Astrocyte of the spinal cord (primary cell): ENCODE measurements around the gene TBCEL.
"Not testable (repeated sequence)": the region's sequence is repeated elsewhere in the genome, so short reads cannot be mapped to it uniquely, and the experiment has no call there.

ENCODE experiments used
- DNase-seq: peaks from one replicate; pipeline ENCODE4 v3.0.0; 2011; ENCODE audit warnings: low read depth, low spot score
- H3K4me3 ChIP-seq: 2 replicates; pipeline ENCODE4 v1.5.1; 2011; ENCODE audit warnings: low read depth, mild to moderate bottlenecking, low read length, moderate library complexity
- CTCF ChIP-seq: IDR thresholded peaks from 2 replicates; pipeline ENCODE4 v1.5.1; 2012; ENCODE audit warnings: low read depth, mild to moderate bottlenecking, low read length, inconsistent platforms
- in situ Hi-C: cut with HindIII; loops from 2 replicates; pipeline ENCODE4 v1.10.0; 2017; ENCODE audit warnings: low sequenced_read_pairs

TBCEL gene

GRCh38 chr11:121024989-121025388 is 1.1 kb downstream of the TBCEL start:
- H3K4me3 ChIP-seq = peak overlapping the region; percentile 85
- DNase-seq = no peak
- no peak for TF ChIP-seq CTCF
- in situ Hi-C loops = no loop called here

GRCh38 chr11:121029153-121029552 is 5.3 kb downstream of the TBCEL start:
- in situ Hi-C loops = no loop called here
- no peak for DNase-seq
- no peak for TF ChIP-seq CTCF
- no peak overlapping the region for H3K4me3 ChIP-seq

- in situ Hi-C loops = no loop called here
- TF ChIP-seq CTCF = no peak
- DNase-seq = no peak
- H3K4me3 ChIP-seq = no peak overlapping the region
Observed at GRCh38 chr11:121029813-121030445, 6.0 kb downstream of the TBCEL start.

GRCh38 chr11:121031167-121031566 is 7.3 kb downstream of the TBCEL start:
- in situ Hi-C loops = no loop called here
- TF ChIP-seq CTCF = no peak
- no peak for DNase-seq
- H3K4me3 ChIP-seq = no peak overlapping the region

- H3K4me3 ChIP-seq, in situ Hi-C loops, DNase-seq: not testable (repeated sequence)
Observed at GRCh38 chr11:121031648-121032047, 7.7 kb downstream of the TBCEL start.

- no peak for TF ChIP-seq CTCF
- H3K4me3 ChIP-seq = no peak overlapping the region
- DNase-seq = no peak
- in situ Hi-C loops = no loop called here
Observed at GRCh38 chr11:121032546-121032945, 8.6 kb downstream of the TBCEL start.

GRCh38 chr11:121033635-121034034 is 9.7 kb downstream of the TBCEL start:
- no peak for TF ChIP-seq CTCF
- in situ Hi-C loops = no loop called here
- DNase-seq = no peak
- H3K4me3 ChIP-seq = no peak overlapping the region
